Stimulated activated naive CD8-positive, alpha-beta T cell treated with anti-CD3 and anti-CD28 coated beads, Interleukin-15, Interleukin-2, amounts not matched to agents 100 ng/mL and 50 ng/mL, for 24 hours (primary cell): ENCODE measurements around the gene SH3TC1.

Experiments
- H3K27ac Mint-ChIP-seq: one replicate; pipeline ENCODE4 v1.8.0; 2021; ENCODE audit warnings: mild to moderate bottlenecking, mixed read lengths
- H3K27me3 Mint-ChIP-seq: one replicate; pipeline ENCODE4 v1.8.0; 2021; ENCODE audit warnings: mixed read lengths
- H3K36me3 Mint-ChIP-seq: one replicate; pipeline ENCODE4 v1.8.0; 2021; ENCODE audit warnings: low read depth, mixed read lengths
- H3K4me1 Mint-ChIP-seq: one replicate; pipeline ENCODE4 v1.8.0; 2021; ENCODE audit warnings: low read depth, mixed read lengths
- H3K4me3 Mint-ChIP-seq: one replicate; pipeline ENCODE4 v1.8.0; 2021; ENCODE audit warnings: mild to moderate bottlenecking, mixed read lengths
- H3K9me3 Mint-ChIP-seq: one replicate; pipeline ENCODE4 v1.8.0; 2021; ENCODE audit warnings: mixed read lengths

SH3TC1 gene

DNA sequence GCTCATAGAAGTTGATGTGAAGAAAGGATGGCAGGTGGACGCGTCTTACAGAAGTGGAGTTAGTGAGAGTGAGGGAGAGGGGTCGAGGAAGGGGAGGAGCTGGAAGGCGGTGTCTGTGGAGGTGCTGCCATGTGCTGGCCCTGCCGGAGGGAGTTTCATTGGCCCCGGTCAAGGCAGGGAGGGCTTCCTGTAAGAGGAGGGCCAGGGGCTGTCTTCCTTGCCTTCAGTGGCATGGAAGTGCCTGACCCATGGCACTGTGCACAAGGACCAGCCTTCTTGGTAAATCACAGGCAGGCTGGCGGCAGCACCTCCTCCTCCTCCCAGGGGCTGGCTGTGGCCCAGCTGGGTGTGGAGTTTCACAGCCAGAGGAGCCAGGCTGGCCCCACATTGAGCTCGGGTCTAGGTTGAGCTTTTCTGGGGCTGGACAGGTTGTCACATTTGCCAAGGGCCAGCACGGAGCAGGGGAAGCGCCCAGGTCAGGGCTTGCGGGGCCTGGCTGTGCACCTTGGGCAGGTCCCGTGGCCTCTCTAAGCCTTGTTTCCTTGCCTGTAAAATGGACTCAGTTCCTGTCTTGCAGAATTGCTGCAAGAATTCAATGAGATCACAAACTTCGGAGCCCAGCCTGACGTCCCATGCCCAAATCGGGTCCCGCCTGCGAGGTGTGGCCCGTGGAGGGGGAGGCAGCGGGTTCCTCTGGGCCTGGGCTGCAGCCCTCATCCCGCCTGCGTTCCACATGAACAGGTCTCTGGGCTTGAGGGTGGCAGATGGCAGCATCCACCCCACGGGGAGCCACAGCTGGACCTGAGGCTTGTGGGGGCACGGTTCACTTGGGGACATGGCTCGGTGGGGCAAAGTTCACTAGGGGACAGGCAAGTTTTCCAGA, 77.5 kb downstream of the SH3TC1 start:
- Mint-ChIP-seq H3K27ac (no peak overlapping the region), H3K4me1 (peaks cover 12% of the 10 kb centered on the region), H3K27me3 (peaks cover 7% of the 10 kb centered on the region), H3K36me3 (no peaks in the 10 kb centered on the region), H3K4me3 (no peak overlapping the region), H3K9me3 (no peaks in the 10 kb centered on the region)

GRCh38 chr4:8277356-8278008, 78.4 kb downstream of the SH3TC1 start:
- Mint-ChIP-seq H3K27ac (no peak overlapping the region), H3K4me1 (peaks cover 12% of the 10 kb centered on the region), H3K36me3 (no peaks in the 10 kb centered on the region), H3K27me3 (peaks cover 1% of the 10 kb centered on the region), H3K4me3 (no peak overlapping the region), H3K9me3 (no peaks in the 10 kb centered on the region)

DNA sequence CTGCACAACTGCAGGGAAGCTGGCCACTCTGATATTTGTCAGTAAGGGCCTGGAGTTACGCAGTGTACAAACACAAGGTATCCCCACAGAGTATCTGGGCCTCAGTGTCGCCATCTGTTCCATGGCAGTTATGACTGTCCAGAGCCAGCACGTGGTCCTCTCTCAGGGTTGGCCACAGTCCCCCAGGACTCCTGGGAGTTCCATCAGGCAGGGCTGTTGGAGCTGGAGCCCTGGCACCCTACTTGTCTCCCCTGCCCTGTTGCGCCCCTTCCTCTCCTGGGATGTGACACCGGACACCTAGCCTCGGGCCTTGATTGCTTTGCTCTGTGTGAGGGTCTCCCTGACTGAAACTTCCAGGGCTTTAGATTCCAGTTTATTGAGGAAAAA, 78.9 kb downstream of the SH3TC1 start:
- Mint-ChIP-seq H3K9me3 (no peaks in the 10 kb centered on the region), H3K27ac (no peak overlapping the region), H3K36me3 (no peaks in the 10 kb centered on the region), H3K27me3 (no peaks in the 10 kb centered on the region), H3K4me3 (no peak overlapping the region), H3K4me1 (peaks cover 12% of the 10 kb centered on the region)

DNA sequence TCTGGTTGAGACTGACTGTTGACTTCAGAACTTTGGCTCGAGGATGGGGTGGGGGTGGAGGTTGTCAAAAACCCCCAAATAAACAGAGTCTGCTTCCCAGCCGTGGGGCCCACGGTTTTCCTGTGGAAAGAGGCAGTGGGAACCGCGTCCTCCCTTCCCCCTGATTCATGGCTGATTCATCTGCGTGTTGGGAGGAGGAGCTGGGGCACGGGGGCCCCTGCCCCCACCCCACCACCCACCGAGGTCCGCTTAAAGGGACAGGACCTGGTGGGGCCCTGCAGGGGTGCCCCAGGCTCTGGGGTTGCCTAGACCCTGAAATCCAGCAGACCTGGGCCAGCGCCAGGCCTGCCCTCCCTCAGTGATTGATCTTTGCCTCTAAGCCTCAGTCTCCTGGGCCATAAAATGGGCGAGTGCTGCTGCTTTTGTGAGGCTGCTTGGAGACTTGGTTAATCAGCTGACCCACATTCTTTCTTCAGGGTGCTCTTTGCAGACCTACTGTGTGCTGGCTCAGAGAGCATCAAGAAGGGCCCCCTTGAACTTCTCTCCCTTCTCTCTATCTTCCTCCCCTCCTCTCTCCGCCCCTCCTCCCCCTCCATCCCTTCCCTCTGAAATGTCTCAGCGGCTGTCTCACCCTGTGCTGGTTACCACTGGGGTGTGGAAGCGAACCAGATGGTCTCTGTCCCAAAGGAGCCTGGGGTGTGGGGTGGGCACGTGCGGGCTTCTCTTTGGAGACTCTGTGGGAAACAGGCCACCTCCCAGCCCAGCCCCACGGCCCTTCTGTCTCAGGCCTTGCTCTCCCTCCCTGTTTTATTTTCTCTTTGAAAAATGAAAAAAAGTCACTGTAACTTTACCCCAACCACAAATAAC, 79.6 kb downstream of the SH3TC1 start:
- no peaks in the 10 kb centered on the region for H3K27me3 Mint-ChIP-seq
- no peaks in the 10 kb centered on the region for H3K9me3 Mint-ChIP-seq
- H3K36me3 Mint-ChIP-seq: no peaks in the 10 kb centered on the region
- H3K4me3 Mint-ChIP-seq: no peak overlapping the region
- H3K4me1 Mint-ChIP-seq: peaks cover 12% of the 10 kb centered on the region
- no peak overlapping the region for H3K27ac Mint-ChIP-seq

GRCh38 chr4:8279321-8280157, 80.4 kb downstream of the SH3TC1 start:
- Mint-ChIP-seq H3K9me3 (no peaks in the 10 kb centered on the region), H3K4me3 (no peak overlapping the region), H3K27ac (no peak overlapping the region)

DNA sequence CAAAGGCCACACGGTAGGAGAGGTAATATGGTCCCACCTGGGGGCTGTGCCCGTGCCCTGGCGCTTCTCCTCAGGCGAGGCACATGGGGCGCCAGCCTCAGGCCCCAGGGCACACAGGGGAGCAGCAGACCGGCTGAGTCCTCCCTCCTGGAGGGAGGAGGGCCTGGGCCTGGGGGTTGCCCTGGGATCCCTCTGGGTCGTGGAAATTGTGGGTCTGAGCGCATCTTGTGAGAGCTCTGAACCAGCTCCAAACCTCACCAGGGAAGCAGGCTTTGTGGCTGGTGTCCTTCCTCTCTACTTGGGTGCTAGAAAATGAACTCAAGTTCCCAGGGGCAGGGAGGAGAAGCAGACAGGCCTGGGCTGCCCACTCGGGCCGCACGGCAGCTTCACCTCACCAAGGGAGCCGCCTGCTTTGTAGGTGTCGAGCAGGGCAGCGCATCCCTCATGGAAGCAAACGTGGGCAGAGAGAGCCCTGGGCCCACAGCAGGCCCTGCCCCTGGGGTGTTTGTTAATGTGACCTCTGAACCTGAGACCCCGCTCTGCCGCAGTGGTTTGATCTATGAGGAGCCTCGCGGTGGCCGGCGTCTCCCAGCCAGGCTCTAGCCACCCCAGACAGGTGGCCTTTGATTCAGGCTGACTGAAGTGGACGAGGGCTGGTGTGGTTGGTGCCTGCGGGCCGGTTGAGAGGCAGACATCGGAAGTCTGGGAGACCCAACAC, 81.2 kb downstream of the SH3TC1 start:
- no peaks in the 10 kb centered on the region for H3K36me3 Mint-ChIP-seq
- peaks cover 12% of the 10 kb centered on the region for H3K4me1 Mint-ChIP-seq
- H3K27me3 Mint-ChIP-seq: no peaks in the 10 kb centered on the region
- no peaks in the 10 kb centered on the region for H3K9me3 Mint-ChIP-seq
- H3K27ac Mint-ChIP-seq: no peak overlapping the region
- no peak overlapping the region for H3K4me3 Mint-ChIP-seq

More at GRCh38 chr4:8279321-8280157, 80.4 kb downstream of the SH3TC1 start:
- no peaks in the 10 kb centered on the region for H3K36me3 Mint-ChIP-seq
- peaks cover 12% of the 10 kb centered on the region for H3K4me1 Mint-ChIP-seq
- no peaks in the 10 kb centered on the region for H3K27me3 Mint-ChIP-seq

DNA sequence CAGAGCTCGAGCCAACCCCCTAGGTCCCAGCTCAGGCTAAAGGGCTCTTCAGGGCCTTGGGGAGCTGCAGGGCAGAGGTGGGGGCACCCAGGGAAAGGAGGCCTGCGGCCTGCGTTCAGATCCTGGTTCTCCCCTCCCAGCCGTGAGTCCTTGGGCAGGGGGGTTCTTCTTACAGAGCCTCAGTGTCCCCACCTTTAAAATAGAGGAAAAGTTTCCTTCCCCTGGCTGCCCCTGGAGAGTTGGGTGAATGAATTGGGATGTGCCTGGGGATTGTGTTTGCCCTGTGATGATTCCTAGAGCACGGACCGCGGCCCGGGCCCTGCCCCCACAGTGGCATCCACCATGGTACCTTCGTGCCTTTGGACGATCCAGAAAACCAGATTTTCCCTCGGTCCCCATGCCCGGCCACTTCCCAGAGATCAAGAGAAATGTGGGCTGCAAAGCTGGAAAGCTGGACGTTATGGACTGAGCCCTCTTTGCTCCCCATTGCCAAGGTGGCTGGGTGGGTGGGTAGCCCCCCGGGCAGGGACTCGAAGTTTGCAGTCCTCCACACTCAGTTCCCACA, 81.9 kb downstream of the SH3TC1 start:
- Mint-ChIP-seq H3K36me3 (no peaks in the 10 kb centered on the region), H3K27me3 (no peaks in the 10 kb centered on the region), H3K4me3 (no peak overlapping the region), H3K9me3 (no peaks in the 10 kb centered on the region), H3K27ac (no peak overlapping the region), H3K4me1 (peaks cover 12% of the 10 kb centered on the region)

GRCh38 chr4:8281519-8282133, 82.5 kb downstream of the SH3TC1 start:
- Mint-ChIP-seq H3K4me3 (no peak overlapping the region), H3K9me3 (no peaks in the 10 kb centered on the region), H3K27me3 (no peaks in the 10 kb centered on the region), H3K27ac (no peak overlapping the region), H3K36me3 (no peaks in the 10 kb centered on the region), H3K4me1 (peaks cover 12% of the 10 kb centered on the region)

- Mint-ChIP-seq H3K4me1 (peaks cover 12% of the 10 kb centered on the region), H3K9me3 (no peaks in the 10 kb centered on the region), H3K4me3 (no peak overlapping the region), H3K36me3 (no peaks in the 10 kb centered on the region), H3K27me3 (no peaks in the 10 kb centered on the region), H3K27ac (no peak overlapping the region)
Measured at GRCh38 chr4:8282134-8282641, 83.1 kb downstream of the SH3TC1 start.

- H3K27me3 Mint-ChIP-seq: no peaks in the 10 kb centered on the region
- no peak overlapping the region for H3K27ac Mint-ChIP-seq
- no peak overlapping the region for H3K4me3 Mint-ChIP-seq
- no peaks in the 10 kb centered on the region for H3K9me3 Mint-ChIP-seq
- H3K4me1 Mint-ChIP-seq: peaks cover 12% of the 10 kb centered on the region
- H3K36me3 Mint-ChIP-seq: no peaks in the 10 kb centered on the region
Measured at GRCh38 chr4:8282742-8283141, 83.7 kb downstream of the SH3TC1 start.

GRCh38 chr4:8283161-8283560, 84.1 kb downstream of the SH3TC1 start:
- H3K27ac Mint-ChIP-seq: no peak overlapping the region
- H3K4me3 Mint-ChIP-seq: no peak overlapping the region

GRCh38 chr4:8283631-8284121, 84.6 kb downstream of the SH3TC1 start:
- H3K9me3 Mint-ChIP-seq: no peaks in the 10 kb centered on the region
- peaks cover 6% of the 10 kb centered on the region for H3K4me1 Mint-ChIP-seq
- no peaks in the 10 kb centered on the region for H3K36me3 Mint-ChIP-seq
- H3K27me3 Mint-ChIP-seq: no peaks in the 10 kb centered on the region
- H3K27ac Mint-ChIP-seq: no peak overlapping the region
- H3K4me3 Mint-ChIP-seq: no peak overlapping the region

More at GRCh38 chr4:8283161-8283560, 84.1 kb downstream of the SH3TC1 start:
- no peaks in the 10 kb centered on the region for H3K9me3 Mint-ChIP-seq
- H3K4me1 Mint-ChIP-seq: peaks cover 11% of the 10 kb centered on the region
- no peaks in the 10 kb centered on the region for H3K36me3 Mint-ChIP-seq
- H3K27me3 Mint-ChIP-seq: no peaks in the 10 kb centered on the region

GRCh38 chr4:8284391-8284790, 85.3 kb downstream of the SH3TC1 start:
- Mint-ChIP-seq H3K4me3 (no peak overlapping the region), H3K27me3 (no peaks in the 10 kb centered on the region), H3K9me3 (no peaks in the 10 kb centered on the region), H3K36me3 (no peaks in the 10 kb centered on the region), H3K4me1 (no peaks in the 10 kb centered on the region), H3K27ac (no peak overlapping the region)
